C4-2B (cell line): ENCODE results near the gene CPZ.

Experiments used
- CTCF ChIP-seq: fragments of 450-650 bp; conservative IDR thresholded peaks from 2 replicates; pipeline ENCODE4 v1.5.1; 2017; ENCODE audit warnings: mild to moderate bottlenecking
- ZFX ChIP-seq: fragments of 450-650 bp; IDR thresholded peaks from 2 replicates; pipeline ENCODE4 v1.6.1; 2017

DNA sequence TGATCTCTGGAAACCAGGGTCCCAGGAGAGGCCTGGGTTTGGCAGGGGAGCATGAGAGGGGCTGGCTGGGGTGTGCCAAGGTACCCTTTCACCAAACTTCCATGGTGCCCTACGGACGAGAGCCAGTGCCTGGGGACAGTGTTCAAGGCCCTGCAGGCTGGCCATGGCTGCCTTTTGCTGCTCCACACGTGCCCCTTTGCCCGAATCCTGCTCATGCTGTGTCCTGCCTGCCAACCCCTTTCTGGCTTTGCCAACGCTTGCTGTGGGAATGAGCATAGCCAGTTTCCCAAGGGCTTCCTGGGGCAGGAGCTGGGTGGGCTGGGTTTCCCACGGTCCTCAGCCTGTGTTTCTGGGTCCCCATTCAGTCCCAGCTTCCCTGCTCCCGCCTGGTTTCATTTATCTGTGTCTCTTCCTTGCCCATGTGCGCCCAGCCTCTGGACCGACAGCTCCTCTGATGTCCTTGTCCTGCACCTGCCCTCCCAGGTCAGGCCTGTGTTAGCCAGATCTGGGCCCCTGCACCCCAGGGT is 17.3 kb downstream of the CPZ start:
- TF ChIP-seq CTCF: no peak
- TF ChIP-seq ZFX: no peak
